ENCODE data around the gene KLHL33.
"Not testable (repeated sequence)": the region's sequence is repeated elsewhere in the genome, so short reads cannot be mapped to it uniquely, and the experiment has no call there.

The KLHL33 gene

DNA sequence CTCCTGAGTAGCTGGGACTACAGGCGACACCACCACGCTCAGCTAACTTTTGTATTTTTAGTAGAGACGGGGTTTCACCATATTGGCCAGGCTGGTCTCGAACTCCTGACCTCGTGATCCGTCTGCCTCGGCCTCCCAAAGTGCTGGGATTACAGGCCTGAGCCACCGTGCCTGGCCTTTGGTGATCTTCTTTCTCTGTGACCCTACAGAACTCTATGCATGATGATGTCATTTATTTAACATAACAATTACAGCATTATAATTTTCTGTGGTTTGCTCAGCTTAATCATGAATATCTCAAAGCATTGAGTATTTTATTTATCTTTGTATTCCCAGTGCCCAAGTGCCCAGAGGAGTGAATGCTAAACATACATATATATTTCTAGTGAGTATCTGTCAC, 16.9 kb upstream of the KLHL33 start:
- DNase-seq = not testable (repeated sequence)

DNA sequence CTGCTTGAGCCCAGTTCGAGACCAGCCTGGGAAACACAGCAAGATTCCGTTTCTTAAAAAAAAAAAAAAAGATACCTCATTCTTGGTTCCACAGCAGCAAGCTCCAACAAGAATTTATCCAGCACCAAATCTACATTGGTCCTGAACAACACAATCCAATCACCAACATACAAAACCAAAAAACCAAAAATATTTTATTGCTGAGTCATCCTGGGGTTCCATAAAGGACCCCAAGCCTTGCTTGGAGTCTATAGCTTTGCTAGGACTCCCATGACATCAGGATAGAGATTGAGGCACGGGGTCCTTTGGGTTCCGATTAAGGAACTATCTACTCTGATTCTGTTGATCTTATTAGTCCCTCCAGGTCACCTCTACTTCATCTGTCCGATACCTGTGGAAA, 10.9 kb upstream of the KLHL33 start:
- no peak for DNase-seq

- DNase-seq = not testable (repeated sequence)
Measured at GRCh38 chr14:20443650-20444049, 7.7 kb upstream of the KLHL33 start.

DNA sequence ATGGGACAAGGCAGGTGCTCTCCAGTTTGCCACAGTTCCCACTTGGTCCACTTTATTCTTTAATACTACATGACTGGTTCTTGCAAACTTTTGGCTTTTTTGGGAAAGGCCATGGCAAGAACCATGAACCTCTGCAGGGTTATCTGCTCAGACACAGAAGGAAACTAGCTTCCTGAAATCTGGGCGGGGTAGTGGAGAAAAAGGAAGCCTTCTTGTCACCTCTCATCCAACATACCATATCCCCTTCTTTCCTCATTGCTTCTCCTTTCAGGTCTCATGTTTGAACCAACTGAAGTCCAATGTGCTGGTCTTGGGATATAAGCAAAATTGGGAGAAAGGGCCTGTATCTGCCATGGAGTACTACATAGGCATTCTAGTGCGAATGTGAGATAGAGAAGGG, 5.5 kb upstream of the KLHL33 start:
- DNase-seq = no peak

GRCh38 chr14:20440882-20441281, 4.9 kb upstream of the KLHL33 start:
- no peak for DNase-seq

DNA sequence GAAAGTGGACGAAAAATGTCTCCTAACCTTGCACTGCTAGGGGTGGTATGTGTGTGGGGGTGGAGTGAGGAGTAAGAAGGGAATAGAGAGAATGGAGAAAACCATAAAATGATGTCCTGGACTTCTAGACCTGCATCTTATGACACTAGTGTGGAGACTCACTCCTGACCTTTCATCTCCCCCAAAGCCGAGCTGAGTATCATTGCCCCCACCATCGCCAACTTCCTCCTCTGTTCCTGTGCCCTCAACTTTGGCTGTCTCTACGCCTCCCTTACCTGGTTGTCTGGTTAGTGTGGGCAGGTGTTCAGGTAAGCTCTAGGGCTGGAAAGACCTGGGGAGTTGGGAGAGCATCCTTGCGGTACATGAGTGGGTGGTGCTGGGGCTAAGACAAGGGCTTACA, 4.5 kb upstream of the KLHL33 start:
- no peak for DNase-seq

DNA sequence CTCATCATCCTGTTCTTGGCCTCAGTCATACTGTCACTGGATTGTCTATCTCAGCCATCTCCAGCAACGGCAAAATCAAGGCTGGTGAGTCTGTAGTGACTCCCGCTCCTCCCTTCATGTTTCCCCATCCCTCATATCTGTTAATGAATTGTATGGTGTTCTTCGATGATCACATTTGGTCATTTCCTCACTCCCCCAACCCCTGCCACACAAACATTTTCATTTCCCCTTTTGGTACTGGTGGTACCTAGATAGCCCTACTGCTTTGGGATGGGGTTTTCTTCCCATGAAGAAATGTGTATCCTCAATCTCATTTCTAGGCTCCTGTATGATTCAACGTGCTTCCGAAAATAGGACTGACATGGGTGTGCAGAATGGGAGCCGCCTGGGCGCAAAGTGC, 2.7 kb upstream of the KLHL33 start:
- DNase-seq = no peak

DNA sequence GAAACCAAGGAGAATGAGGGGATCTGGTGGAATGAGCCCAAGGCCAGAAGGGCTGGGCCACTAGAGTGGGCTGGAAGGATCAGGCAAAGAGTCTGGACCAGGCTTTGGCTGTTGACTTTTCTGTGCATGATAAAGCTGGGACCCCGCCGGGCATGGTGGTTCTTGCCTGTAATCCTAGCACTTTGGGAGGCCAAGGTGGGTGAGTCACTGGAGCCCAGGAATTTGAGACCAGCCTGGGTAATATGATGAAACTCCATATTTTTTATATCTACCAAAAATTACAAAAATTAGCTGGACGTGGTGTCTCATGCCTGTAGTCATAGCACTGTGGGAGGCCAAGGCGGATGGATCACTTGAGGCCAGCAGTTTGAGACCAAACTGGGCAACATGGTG, 393 bp upstream of the KLHL33 start:
- DNase-seq = no peak

DNA sequence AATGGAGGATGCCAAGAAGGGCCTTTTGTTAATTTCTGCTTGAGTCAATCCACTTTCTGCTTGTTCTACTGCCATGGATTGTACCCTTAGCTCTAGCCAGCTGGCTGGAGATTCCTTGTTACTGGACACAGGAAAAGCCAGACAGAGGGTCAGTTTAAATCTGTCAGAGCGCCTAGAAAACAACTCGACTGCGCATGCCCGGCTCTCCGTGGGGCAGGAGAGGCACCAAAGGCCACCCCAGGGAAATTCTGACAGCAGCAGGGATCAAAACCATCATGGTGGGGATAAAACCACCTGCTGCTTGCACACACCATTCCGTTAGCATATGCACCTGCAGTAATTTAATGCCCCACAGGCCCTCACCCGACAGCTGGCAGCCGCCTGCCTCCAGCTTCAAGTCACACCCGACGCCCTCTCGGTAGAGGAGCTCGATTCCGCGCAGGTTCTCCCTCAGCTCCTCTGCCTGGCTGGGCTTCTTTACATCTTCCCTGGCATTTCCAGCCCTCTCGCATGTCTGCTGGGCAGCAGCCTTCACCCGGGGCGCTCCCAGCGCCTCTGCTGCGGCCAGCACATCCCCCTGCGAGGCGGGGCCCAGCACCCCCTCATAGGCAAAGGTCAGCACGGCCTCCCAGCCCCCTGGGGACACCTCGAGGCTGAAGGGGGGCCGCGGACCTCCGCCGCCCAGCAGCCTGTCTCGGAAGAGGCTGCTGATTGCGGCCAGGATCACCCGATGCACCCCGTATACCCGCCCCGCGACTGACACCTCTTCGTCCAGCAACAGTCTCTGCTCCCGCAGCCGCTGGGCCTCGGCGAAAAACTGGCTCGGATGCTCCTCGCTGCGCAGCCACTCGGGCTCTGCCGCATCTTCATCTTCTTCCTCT, 1.0 kb downstream of the KLHL33 start:
- DNase-seq = peak; percentile 85

DNA sequence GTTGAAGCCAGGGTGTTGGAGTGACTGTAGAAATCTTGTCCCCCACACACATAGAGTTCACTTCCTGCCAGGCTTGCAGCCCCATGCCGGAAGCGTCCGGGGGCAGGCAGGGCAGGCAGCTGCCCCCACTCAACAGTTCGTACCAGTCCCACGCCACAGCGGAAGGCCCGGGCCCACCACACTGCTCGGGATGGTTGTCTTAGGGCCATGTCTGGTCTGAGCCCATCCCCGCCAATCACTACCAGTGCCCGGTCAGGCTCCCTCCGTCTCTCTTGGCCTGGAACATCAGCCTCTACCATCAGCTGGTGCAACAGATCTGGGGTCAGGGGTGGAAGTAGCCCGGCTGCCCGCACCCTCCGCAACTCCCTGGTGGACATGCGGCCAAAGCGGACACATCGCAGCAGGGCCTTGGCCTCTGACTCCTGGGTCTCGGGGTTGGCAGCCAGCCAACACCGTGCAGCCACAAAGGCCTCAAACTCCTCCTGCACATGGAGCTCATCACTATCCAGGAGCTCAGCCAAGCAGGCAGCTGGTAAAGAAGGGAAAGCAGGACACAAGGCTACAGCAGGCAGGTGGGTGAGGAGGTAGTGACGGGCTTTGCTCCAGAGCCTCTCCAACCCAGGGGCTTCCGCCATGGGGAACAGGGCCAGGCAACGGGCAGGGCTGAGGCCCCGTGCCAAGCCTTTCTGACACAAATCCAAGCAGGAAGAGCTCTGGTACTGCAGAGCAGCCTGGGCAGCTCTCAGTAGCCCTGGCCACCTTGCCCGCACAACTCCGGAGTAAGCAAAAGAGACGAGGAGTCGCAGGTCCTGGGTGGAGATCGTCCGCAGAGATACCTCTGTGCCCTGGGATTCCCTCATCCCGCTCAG, 5.9 kb downstream of the KLHL33 start:
- peak; percentile 31 for DNase-seq

GRCh38 chr14:20428802-20429201, 7.2 kb downstream of the KLHL33 start:
- DNase-seq = no peak

GRCh38 chr14:20428010-20428365, 8.0 kb downstream of the KLHL33 start:
- no peak for DNase-seq

GRCh38 chr14:20427231-20428009, 8.5 kb downstream of the KLHL33 start:
- peak; percentile 18 for DNase-seq

GRCh38 chr14:20424851-20425250, 11.1 kb downstream of the KLHL33 start:
- no peak for DNase-seq

DNA sequence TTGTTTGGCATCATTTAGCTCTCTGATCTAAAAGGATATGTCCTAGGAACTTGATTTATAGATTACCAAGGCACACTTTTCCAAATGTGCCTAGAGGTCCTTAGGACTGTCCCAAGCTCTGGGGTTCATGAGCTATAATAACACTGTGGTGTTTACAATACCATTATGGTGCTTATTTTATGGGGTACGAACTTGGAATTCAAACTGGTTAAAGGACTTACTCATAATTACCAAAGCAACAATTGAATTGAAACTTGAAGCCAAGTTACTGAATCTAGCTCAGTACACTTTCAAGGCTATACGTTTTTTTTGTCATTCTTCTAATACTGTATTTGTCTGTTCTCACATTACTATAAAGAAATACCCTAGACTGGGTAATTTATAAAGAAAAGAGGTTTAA, 13.1 kb downstream of the KLHL33 start:
- DNase-seq = no peak

DNA sequence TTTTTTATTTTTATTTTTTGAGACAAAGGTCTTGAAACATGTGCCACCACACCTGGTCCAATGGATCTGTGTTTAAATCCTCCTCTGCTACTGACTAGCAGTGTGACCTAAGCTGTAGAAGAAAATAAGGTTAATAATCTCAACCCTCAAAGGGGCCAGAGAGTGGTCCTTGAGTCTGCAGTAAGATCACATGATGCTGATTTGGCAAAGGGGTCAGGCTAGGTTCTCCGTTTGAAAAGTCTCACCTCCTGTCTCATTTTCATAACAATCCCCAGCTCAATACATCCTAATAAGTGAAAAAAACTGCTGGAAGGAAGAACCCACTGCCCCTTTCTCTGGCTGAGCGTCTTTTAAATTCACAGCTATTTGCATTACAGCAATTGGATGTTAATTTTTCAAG, 14.7 kb downstream of the KLHL33 start:
- DNase-seq = no peak

- DNase-seq = no peak
Measured at GRCh38 chr14:20419419-20419818, 16.5 kb downstream of the KLHL33 start.

GRCh38 chr14:20418501-20418909, 17.5 kb downstream of the KLHL33 start:
- no peak for DNase-seq

- no peak for DNase-seq
Measured at GRCh38 chr14:20417250-20418186, 18.4 kb downstream of the KLHL33 start.

DNA sequence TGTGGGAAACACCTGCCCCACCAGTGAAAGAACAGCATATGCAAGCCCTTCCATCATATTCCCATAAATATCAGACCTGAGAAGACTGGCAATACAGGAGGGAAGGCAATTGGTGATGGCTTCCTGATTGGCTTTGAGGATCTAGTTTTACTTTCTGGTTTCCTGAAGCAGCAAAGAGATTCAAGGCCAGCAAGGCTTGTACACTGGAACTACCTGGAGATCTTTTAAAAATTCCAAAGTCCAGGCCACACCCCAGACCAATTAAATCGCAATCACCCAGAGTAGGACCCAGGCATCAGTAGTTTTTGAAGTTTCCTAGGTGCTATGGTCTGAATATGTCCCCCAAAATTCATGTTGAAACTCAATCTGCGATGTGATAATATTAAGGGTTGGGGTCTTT, 19.7 kb downstream of the KLHL33 start:
- no peak for DNase-seq

DNA sequence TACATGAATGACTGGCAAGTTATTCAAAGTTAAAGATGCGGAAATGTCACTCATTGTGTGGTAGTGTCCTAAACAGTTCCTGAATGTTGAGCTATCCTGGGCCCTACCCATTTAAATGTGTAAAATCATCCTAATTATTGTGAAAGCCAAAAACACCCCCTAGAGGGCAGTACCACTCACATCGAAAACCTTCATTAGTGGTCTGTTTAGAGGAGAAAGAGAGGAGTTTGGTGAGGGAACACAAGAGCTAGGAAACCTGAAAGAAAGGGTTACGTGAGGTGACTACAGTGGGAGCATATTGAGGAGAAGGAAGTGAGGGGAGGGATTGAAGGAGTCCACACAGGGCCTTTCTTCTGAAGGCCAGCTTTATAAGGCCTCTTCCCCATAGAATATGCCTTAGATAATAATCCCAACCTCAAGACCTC, 20.2 kb downstream of the KLHL33 start:
- peak; percentile 61 for DNase-seq

DNA sequence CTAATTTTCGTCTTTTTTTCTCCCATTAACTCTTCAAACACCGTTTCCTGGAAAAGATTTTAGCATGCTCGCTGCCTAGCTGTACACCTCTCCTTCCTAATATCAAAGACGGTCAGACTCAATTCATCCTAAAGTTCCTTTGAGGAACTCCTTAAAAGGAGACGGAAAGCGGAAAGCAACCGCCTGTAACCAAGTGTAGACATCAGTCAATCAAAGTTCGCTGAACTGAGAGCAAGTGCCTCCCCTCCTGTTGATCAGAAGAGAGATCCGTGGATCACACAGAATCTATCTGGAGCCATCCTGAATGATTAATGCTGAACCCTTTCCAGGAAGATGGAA, 22.3 kb downstream of the KLHL33 start:
- DNase-seq = peak; percentile 43
